OCI-LY1 (cell line): ENCODE data around the gene HDAC11.

ENCODE experiments used
- EZH2 ChIP-seq: fragments of 200-600 bp; sonication (generic), shearing (Covaris generic); IDR thresholded peaks from 2 replicates; pipeline ENCODE4 v1.8.0; 2017; ENCODE audit warnings: borderline replicate concordance, mixed run types, mild to moderate bottlenecking, antibody characterized with exemption, low read length, moderate library complexity, mixed read lengths
- TF ChIP-seq, protein P1 (sequence below): fragments of 200-600 bp; sonication (generic), shearing (Covaris generic); IDR thresholded peaks from 2 replicates; pipeline ENCODE4 v1.5.1; 2017; ENCODE audit warnings: mild to moderate bottlenecking, antibody characterized with exemption, low read length, moderate library complexity, mixed read lengths

GRCh38 chr3:13513913-13514517 lies 33.9 kb downstream of the HDAC11 start:
- TF ChIP-seq EZH2 = no peak
- TF ChIP-seq, protein P1, sequence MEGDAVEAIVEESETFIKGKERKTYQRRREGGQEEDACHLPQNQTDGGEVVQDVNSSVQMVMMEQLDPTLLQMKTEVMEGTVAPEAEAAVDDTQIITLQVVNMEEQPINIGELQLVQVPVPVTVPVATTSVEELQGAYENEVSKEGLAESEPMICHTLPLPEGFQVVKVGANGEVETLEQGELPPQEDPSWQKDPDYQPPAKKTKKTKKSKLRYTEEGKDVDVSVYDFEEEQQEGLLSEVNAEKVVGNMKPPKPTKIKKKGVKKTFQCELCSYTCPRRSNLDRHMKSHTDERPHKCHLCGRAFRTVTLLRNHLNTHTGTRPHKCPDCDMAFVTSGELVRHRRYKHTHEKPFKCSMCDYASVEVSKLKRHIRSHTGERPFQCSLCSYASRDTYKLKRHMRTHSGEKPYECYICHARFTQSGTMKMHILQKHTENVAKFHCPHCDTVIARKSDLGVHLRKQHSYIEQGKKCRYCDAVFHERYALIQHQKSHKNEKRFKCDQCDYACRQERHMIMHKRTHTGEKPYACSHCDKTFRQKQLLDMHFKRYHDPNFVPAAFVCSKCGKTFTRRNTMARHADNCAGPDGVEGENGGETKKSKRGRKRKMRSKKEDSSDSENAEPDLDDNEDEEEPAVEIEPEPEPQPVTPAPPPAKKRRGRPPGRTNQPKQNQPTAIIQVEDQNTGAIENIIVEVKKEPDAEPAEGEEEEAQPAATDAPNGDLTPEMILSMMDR = no peak
